Astrocyte of the spinal cord (primary cell): ENCODE data around the gene CSTPP1.

Experiments used
- DNase-seq: peaks from one replicate; pipeline ENCODE4 v3.0.0; 2011; ENCODE audit warnings: low read depth, low spot score
- H3K4me3 ChIP-seq: 2 replicates; pipeline ENCODE4 v1.5.1; 2011; ENCODE audit warnings: low read depth, mild to moderate bottlenecking, low read length, moderate library complexity
- in situ Hi-C: cut with HindIII; loops from 2 replicates; pipeline ENCODE4 v1.10.0; 2017; ENCODE audit warnings: low sequenced_read_pairs
- TF ChIP-seq, protein P1 (sequence below): IDR thresholded peaks from 2 replicates; pipeline ENCODE4 v1.5.1; 2012; ENCODE audit warnings: low read depth, mild to moderate bottlenecking, low read length, inconsistent platforms

The CSTPP1 gene

DNA sequence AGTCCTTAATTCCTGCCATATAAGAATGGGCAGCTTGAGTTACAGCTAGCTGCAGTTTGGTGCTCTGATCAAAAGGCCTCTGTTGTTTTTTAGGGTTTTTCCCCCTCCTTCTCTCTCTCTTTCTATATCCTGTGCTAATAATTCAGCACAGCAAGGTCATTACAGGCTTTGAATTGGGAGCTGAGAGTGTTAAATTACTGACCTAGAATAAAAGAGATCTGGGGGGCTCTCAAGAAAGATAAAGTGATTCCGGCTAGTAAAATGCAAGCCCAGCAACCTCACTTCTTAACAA is 84.9 kb downstream of the CSTPP1 start:
- no peak for DNase-seq
- TF ChIP-seq, protein P1, sequence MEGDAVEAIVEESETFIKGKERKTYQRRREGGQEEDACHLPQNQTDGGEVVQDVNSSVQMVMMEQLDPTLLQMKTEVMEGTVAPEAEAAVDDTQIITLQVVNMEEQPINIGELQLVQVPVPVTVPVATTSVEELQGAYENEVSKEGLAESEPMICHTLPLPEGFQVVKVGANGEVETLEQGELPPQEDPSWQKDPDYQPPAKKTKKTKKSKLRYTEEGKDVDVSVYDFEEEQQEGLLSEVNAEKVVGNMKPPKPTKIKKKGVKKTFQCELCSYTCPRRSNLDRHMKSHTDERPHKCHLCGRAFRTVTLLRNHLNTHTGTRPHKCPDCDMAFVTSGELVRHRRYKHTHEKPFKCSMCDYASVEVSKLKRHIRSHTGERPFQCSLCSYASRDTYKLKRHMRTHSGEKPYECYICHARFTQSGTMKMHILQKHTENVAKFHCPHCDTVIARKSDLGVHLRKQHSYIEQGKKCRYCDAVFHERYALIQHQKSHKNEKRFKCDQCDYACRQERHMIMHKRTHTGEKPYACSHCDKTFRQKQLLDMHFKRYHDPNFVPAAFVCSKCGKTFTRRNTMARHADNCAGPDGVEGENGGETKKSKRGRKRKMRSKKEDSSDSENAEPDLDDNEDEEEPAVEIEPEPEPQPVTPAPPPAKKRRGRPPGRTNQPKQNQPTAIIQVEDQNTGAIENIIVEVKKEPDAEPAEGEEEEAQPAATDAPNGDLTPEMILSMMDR, result no peak
- in situ Hi-C loops, result no loop called here
- no peak overlapping the region for H3K4me3 ChIP-seq

- in situ Hi-C loops, result no loop called here
- TF ChIP-seq, protein P1, result no peak
- H3K4me3 ChIP-seq, result no peak overlapping the region
- DNase-seq, result no peak
These were observed 85.4 kb downstream of the CSTPP1 start for GRCh38 chr11:47021965-47022364.

- no peak overlapping the region for H3K4me3 ChIP-seq
- in situ Hi-C loops, result no loop called here
- TF ChIP-seq, protein P1, result no peak
- no peak for DNase-seq
These were observed 91.9 kb downstream of the CSTPP1 start for GRCh38 chr11:47028195-47029093.

GRCh38 chr11:47033439-47033838 is 96.9 kb downstream of the CSTPP1 start:
- no peak for DNase-seq
- no peak overlapping the region for H3K4me3 ChIP-seq
- TF ChIP-seq, protein P1, result no peak
- in situ Hi-C loops, result no loop called here

DNA sequence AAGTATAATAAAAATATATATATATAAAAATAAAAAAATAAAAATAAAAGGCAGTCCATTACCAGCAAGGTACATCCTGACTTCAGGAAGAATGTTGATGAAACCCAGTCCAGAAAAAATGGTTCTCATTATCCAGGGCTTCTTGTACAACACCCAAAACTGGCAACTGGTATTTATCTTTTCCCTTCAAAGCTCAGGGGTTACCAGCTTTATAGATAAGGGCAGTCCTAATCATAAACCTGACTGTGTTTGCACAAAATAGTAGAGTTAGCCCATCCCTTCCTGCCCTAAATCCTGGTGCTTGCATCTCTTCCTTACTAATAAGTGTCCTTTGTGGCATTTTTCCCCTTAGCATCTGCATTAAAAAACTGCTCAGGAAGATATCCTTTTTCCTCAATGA is 97.5 kb downstream of the CSTPP1 start:
- TF ChIP-seq, protein P1, result no peak
- H3K4me3 ChIP-seq, result no peak overlapping the region
- no peak for DNase-seq
- in situ Hi-C loops, result no loop called here

DNA sequence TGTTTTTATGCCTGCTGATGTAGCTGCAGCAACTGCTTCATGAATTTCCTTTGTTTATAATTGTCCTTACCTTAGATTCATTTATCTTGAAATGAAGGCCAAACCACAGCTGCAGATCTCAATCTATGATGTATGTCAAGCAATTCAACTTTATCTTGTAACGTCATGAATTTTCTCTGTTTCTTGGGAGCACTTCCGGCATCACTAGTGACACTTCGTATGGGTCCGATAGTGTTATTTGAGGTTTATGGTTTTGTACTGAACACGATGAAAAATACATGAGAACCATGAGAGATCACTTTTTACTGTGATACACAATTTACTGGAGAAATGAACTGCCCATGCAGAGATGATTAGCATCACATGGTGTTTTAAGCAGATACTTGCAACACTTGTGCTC is 98.5 kb downstream of the CSTPP1 start:
- in situ Hi-C loops, result no loop called here

More for the DNA sequence above, 98.5 kb downstream of the CSTPP1 start:
- DNase-seq, result no peak
- TF ChIP-seq, protein P1, result no peak
- H3K4me3 ChIP-seq, result no peak overlapping the region
